ENCODE data around the gene CTXND1. TPM values are rescaled to one million over a fixed set of nuclear protein-coding genes. Genes with fewer than 3 reads are reported as not detected.
"Not testable (repeated sequence)": the region's sequence is repeated elsewhere in the genome, so short reads cannot be mapped to it uniquely, and the experiment has no call there.

The CTXND1 gene
- total and polyA plus RNA-seq, 2 of the 4 experiments (the other 2 are of a cell fraction): not detected

DNA sequence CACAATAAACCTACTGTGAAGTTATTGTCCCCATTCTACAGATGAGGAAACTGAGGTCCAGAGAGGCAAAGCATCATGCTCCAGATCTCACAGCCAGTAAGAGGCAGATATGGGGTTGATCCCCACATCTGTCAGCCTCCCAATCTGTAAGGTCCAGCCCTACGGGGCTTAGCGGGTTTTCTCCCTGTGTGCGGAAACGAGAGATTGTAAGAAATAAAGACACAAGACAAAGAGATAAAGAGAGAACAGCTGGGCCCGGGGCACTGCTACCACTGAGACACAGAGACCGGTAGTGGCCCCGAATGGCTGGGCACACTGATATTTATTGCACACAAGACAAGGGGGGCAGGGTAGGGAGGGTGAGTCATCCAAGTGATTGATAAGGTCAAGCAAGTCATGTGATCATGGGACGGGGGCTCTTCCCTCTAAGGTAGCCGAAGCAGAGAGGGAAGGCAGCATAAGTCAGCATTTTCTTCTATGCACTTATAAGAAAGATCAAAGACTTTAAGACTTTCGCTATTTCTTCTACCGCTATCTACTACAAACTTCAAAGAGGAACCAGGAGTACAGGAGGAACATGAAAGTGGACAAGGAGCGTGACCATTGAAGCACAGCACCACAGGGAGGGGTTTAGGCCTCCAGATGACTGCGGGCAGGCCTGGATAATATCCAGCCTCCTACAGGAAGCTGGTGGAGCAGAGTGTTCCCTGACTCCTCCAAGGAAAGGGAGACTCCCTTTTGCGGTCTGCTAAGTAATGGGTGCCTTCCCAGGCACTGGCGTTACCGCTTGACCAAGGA is 96.4 kb downstream of the CTXND1 start:
- not testable (repeated sequence) for BruUV-seq (replicated peaks); H4K5ac ChIP-seq (ENCODE audit: low read depth, low read length)

More for the DNA sequence above, 96.4 kb downstream of the CTXND1 start:
- H3K9ac ChIP-seq (ENCODE audit: low read depth, low read length); H3K18ac ChIP-seq (ENCODE audit: low read depth, low read length); H2BK20ac ChIP-seq (ENCODE audit: low read depth, low read length); H3K36me3 ChIP-seq (ENCODE audit: control insufficient read depth, insufficient read depth, low read length); H3K56ac ChIP-seq (ENCODE audit: extremely low read depth, insufficient read depth, low read length); DNase-seq; H2BK5ac ChIP-seq (ENCODE audit: low read depth, low read length, poor library complexity, severe bottlenecking); H3K27me3 ChIP-seq (ENCODE audit: control insufficient read depth, insufficient read depth, low read length); POLR2A ChIA-PET (ENCODE audit: unreplicated experiment); H3K23ac ChIP-seq (ENCODE audit: low read depth, low read length); H3K4me2 ChIP-seq (ENCODE audit: low read depth, low read length); H4K91ac ChIP-seq (ENCODE audit: insufficient read depth, low read depth, low read length); CTCF ChIA-PET; H3K27ac ChIP-seq (ENCODE audit: insufficient read depth, low read length); H3K4me3 ChIP-seq (ENCODE audit: insufficient read depth, low read depth, low read length); intact Hi-C loops (cut with micrococcal nuclease); in situ Hi-C loops (cut with MboI; ENCODE audit: low sequenced_read_pairs); H3K14ac ChIP-seq (replicated peaks; ENCODE audit: low read depth, low read length); H2BK15ac ChIP-seq (ENCODE audit: low read depth, low read length); dilution Hi-C loops (cut with HindIII; ENCODE audit: low sequenced_read_pairs, unreplicated experiment); ATAC-seq (ENCODE audit: low read depth); H4K20me1 ChIP-seq (ENCODE audit: insufficient read depth, low read length); H3K4ac ChIP-seq (ENCODE audit: low read depth, low read length); H3K9me3 ChIP-seq (ENCODE audit: control insufficient read depth, insufficient read depth, low read length); H2BK120ac ChIP-seq (ENCODE audit: low read depth, low read length); H2AFZ ChIP-seq (replicated peaks; ENCODE audit: low read length, poor library complexity); H2AK9ac ChIP-seq (replicated peaks; ENCODE audit: low read depth, low read length, poor library complexity); H4K8ac ChIP-seq (ENCODE audit: low read depth in 2 of 2, low read length in 2 of 2): not testable (repeated sequence)
- H2AK5ac ChIP-seq (ENCODE audit: low read depth, low read length): 0 out of 2 replicates have a peak overlapping the region, but pooled peaks have one; percentile 51
- peaks cover 17 to 45% of the 10 kb centered on the region in 2 experiments for H3K79me1 ChIP-seq (ENCODE audit: low read depth in 1 of 2, low read length in 2 of 2)
- H3K4me1 ChIP-seq (ENCODE audit: control insufficient read depth, insufficient read depth, low read length): peaks cover 17% of the 10 kb centered on the region
- peaks cover 17% of the 10 kb centered on the region for H3K9me1 ChIP-seq (ENCODE audit: insufficient read depth, low read length)
- 81% methylated on average over 3 of the region's 16 CpGs; no CpG with 5 or more reads in 1 of the 2 experiments for WGBS, 2 experiments (ENCODE audit: extremely low coverage in 2 of 2, insufficient read length in 1 of 2)

Data from IMR-90 (cell line).